H1 (cell line): ENCODE results near the gene AMZ1. TPM values are rescaled to one million over a fixed set of nuclear protein-coding genes. Genes with fewer than 3 reads are reported as not detected.

Source experiments
- CTCF ChIA-PET: fragments of 300-600 bp; sonication (Branson Sonifier 250); formaldehyde crosslinking; loops from one replicate; lab custom pipeline; 2021; ENCODE audit not compliant: partially characterized antibody; lab: Charles Lee
- POLR2A ChIA-PET: fragments of 300-600 bp; sonication (Branson Sonifier 250); formaldehyde crosslinking; loops from one replicate; lab custom pipeline; 2021; ENCODE audit warnings: inconsistent platforms; ENCODE audit not compliant: partially characterized antibody; lab: Charles Lee
- DNase-seq, 2 experiments: peaks; one replicate each; pipeline versions ENCODE4 v3.0.0 to v3.0.0-alpha.2; 2010 to 2022; ENCODE audit warnings: low spot score in 2 of 2, low read depth in 1 of 2, mixed read lengths in 1 of 2
- FAIRE-seq: peaks from 2 replicates; lab custom pipeline; 2011; peaks lifted over from hg19 to GRCh38; lab: Jason Lieb, UNC
- H2AFZ ChIP-seq: 2 replicates; pipeline ENCODE4 v1.8.1; 2012; ENCODE audit warnings: low read length, inconsistent platforms
- H2AK5ac ChIP-seq: 2 replicates; pipeline ENCODE4 v1.6.1; 2013; ENCODE audit warnings: low read depth, low read length
- H2BK120ac ChIP-seq: replicated peaks from 2 replicates; pipeline ENCODE3; 2013; ENCODE audit warnings: low read depth, low read length, inconsistent platforms
- H2BK12ac ChIP-seq: 2 replicates; pipeline ENCODE4 v1.6.1; 2013; ENCODE audit warnings: low read depth, low read length
- H2BK15ac ChIP-seq: 2 replicates; pipeline ENCODE4 v1.6.1; 2013; ENCODE audit warnings: low read length
- H2BK20ac ChIP-seq: 2 replicates; pipeline ENCODE4 v1.6.1; 2013; ENCODE audit warnings: low read length
- H2BK5ac ChIP-seq: 2 replicates; pipeline ENCODE4 v1.6.1; 2013; ENCODE audit warnings: low read depth, low read length
- H3K14ac ChIP-seq: 2 replicates; pipeline ENCODE4 v1.6.1; 2013; ENCODE audit warnings: inconsistent platforms; ENCODE audit not compliant: insufficient read length
- H3K18ac ChIP-seq: 2 replicates; pipeline ENCODE4 v1.6.1; 2013; ENCODE audit warnings: low read length; ENCODE audit errors: extremely low read depth
- H3K23ac ChIP-seq: 2 replicates; pipeline ENCODE4 v1.6.1; 2013; ENCODE audit warnings: inconsistent platforms; ENCODE audit not compliant: insufficient read length
- H3K23me2 ChIP-seq: 2 replicates; pipeline ENCODE4 v1.6.1; 2013; ENCODE audit warnings: low read depth, low read length
- H3K27ac ChIP-seq: 2 replicates; pipeline ENCODE4 v1.6.1; 2011; ENCODE audit warnings: low read depth, low read length, inconsistent platforms
- H3K27me3 ChIP-seq, 4 experiments: replicated peaks in 1 of 4; 1 replicate in 1 of 4; 2 replicates in 3 of 4; pipeline versions ENCODE4 v1.6.1 to v1.8.1; 2011 to 2013; ENCODE audit warnings: low read length in 3 of 4, mild to moderate bottlenecking in 3 of 4, inconsistent platforms in 2 of 4, mixed read lengths in 2 of 4, moderate library complexity in 1 of 4; ENCODE audit not compliant: control insufficient read depth in 3 of 4, insufficient read depth in 3 of 4; ENCODE audit errors: extremely low read depth in 1 of 4
- H3K36me3 ChIP-seq, 4 experiments: 2 replicates each; pipeline versions ENCODE4 v1.6.1 to v1.8.1; 2011 to 2013; ENCODE audit warnings: mild to moderate bottlenecking in 4 of 4, low read length in 3 of 4, moderate library complexity in 2 of 4, control low read depth in 1 of 4, inconsistent platforms in 1 of 4; ENCODE audit not compliant: insufficient read depth in 4 of 4, control insufficient read depth in 2 of 4
- H3K4ac ChIP-seq: replicated peaks from 2 replicates; pipeline ENCODE3; 2013; ENCODE audit warnings: low read length, low read depth, mixed read lengths, inconsistent platforms; ENCODE audit not compliant: insufficient read length
- H3K4me1 ChIP-seq, 4 experiments: replicated peaks in 1 of 4; 1 replicate in 1 of 4; 2 replicates in 3 of 4; pipeline versions ENCODE4 v1.6.1 to v1.8.1; 2011 to 2013; ENCODE audit warnings: low read length in 3 of 4, inconsistent platforms in 2 of 4, mixed read lengths in 1 of 4; ENCODE audit not compliant: insufficient read depth in 4 of 4, control insufficient read depth in 3 of 4
- H3K4me2 ChIP-seq, 2 experiments: 2 replicates each; pipeline versions ENCODE4 v1.6.1 to v1.8.1; 2011 to 2013; ENCODE audit warnings: low read depth in 2 of 2, low read length in 2 of 2, control low read depth in 1 of 2, inconsistent platforms in 1 of 2, mild to moderate bottlenecking in 1 of 2; ENCODE audit not compliant: insufficient read depth in 1 of 2
- H3K4me3 ChIP-seq, 4 experiments: fragments of 200-600, 300-600 bp in 1 of 4; sonication (generic), shearing (Covaris generic), sonication (Bioruptor Twin) in 1 of 4; 2 replicates each; pipeline versions ENCODE4 v1.5.1 to v1.8.1; 2011 to 2016; ENCODE audit warnings: low read length in 4 of 4, low read depth in 3 of 4, control low read depth in 2 of 4, inconsistent platforms in 2 of 4, mild to moderate bottlenecking in 2 of 4, mixed read lengths in 1 of 4, moderate library complexity in 1 of 4; ENCODE audit not compliant: insufficient read depth in 2 of 4; ENCODE audit errors: extremely low read depth in 1 of 4
- H3K56ac ChIP-seq: replicated peaks from 2 replicates; pipeline ENCODE3; 2013; ENCODE audit warnings: low read depth, mild to moderate bottlenecking, mixed read lengths, low read length, inconsistent platforms; ENCODE audit not compliant: insufficient read length
- H3K79me1 ChIP-seq: 2 replicates; pipeline ENCODE4 v1.6.1; 2013; ENCODE audit warnings: low read depth, low read length, control low read depth
- H3K79me2 ChIP-seq, 2 experiments: 2 replicates each; pipeline versions ENCODE4 v1.6.1 to v1.8.1; 2012 to 2013; ENCODE audit warnings: low read length in 2 of 2, mild to moderate bottlenecking in 2 of 2, inconsistent platforms in 1 of 2; ENCODE audit not compliant: insufficient read depth in 2 of 2, control insufficient read depth in 1 of 2
- H3K9ac ChIP-seq, 4 experiments: replicated peaks in 1 of 4; 1 replicate in 1 of 4; 2 replicates in 3 of 4; pipeline versions ENCODE4 v1.6.1 to v1.8.1; 2011 to 2013; ENCODE audit warnings: low read depth in 3 of 4, low read length in 3 of 4, control low read depth in 2 of 4, mild to moderate bottlenecking in 2 of 4, moderate library complexity in 2 of 4, inconsistent platforms in 1 of 4; ENCODE audit errors: extremely low read depth in 1 of 4
- H3K9me3 ChIP-seq, 2 experiments: 2 replicates each; pipeline versions ENCODE4 v1.6.1 to v1.8.1; 2012 to 2013; ENCODE audit warnings: mild to moderate bottlenecking in 2 of 2, moderate library complexity in 2 of 2, control low read depth in 1 of 2, inconsistent platforms in 1 of 2, low read depth in 1 of 2, low read length in 1 of 2, mixed read lengths in 1 of 2; ENCODE audit not compliant: insufficient read depth in 2 of 2
- H4K20me1 ChIP-seq, 2 experiments: replicated peaks in 1 of 2; 2 replicates each; pipeline versions ENCODE3 to v1.8.1; 2011 to 2013; ENCODE audit warnings: inconsistent platforms in 2 of 2, low read length in 2 of 2, mild to moderate bottlenecking in 1 of 2; ENCODE audit not compliant: insufficient read depth in 2 of 2, control insufficient read depth in 1 of 2
- H4K5ac ChIP-seq: 2 replicates; pipeline ENCODE4 v1.6.1; 2013; ENCODE audit warnings: low read length, low read depth, mixed read lengths, inconsistent platforms; ENCODE audit not compliant: insufficient read length
- H4K8ac ChIP-seq: 2 replicates; pipeline ENCODE4 v1.8.0; 2013; ENCODE audit warnings: mild to moderate bottlenecking, moderate library complexity, low read length, inconsistent platforms; ENCODE audit not compliant: insufficient read depth; ENCODE audit errors: extremely low read depth
- H4K91ac ChIP-seq: replicated peaks from 2 replicates; pipeline ENCODE3; 2013; ENCODE audit warnings: low read length, mixed read lengths, inconsistent platforms; ENCODE audit not compliant: insufficient read length
- BACH1 ChIP-seq: IDR thresholded peaks from 2 replicates; pipeline ENCODE4 v1.6.1; 2012; ENCODE audit warnings: low read length, improper control_type of control experiment
- BCL11A ChIP-seq, 2 experiments: IDR thresholded peaks; one replicate each; pipeline ENCODE4 v1.6.1; 2011; ENCODE audit warnings: low read depth in 2 of 2, low read length in 2 of 2, mild to moderate bottlenecking in 2 of 2
- BRCA1 ChIP-seq: IDR thresholded peaks from 2 replicates; pipeline ENCODE4 v1.6.1; 2012; ENCODE audit warnings: low read depth, low read length, improper control_type of control experiment
- CREB1 ChIP-seq: IDR thresholded peaks from 2 replicates; pipeline ENCODE4 v1.6.1; 2012; ENCODE audit warnings: inconsistent platforms
- JUN ChIP-seq: IDR thresholded peaks from 2 replicates; pipeline ENCODE4 v1.6.1; 2011; ENCODE audit warnings: low read depth, mild to moderate bottlenecking, improper control_type of control experiment, low read length
- RAD21 ChIP-seq, 2 experiments: IDR thresholded peaks in 1 of 2; conservative IDR thresholded peaks in 1 of 2; 2 replicates each; pipeline ENCODE4 v1.6.1; 2011; ENCODE audit warnings: low read depth in 2 of 2, low read length in 2 of 2, improper control_type of control experiment in 1 of 2, inconsistent platforms in 1 of 2, mild to moderate bottlenecking in 1 of 2, moderate library complexity in 1 of 2
- SAP30 ChIP-seq: fragments of 300-600 bp; sonication (generic); IDR thresholded peaks from 2 replicates; pipeline ENCODE4 v1.7.1; 2012; ENCODE audit warnings: low read length, moderate library complexity, mild to moderate bottlenecking, inconsistent platforms; ENCODE audit not compliant: insufficient read depth, insufficient replicate concordance
- SP1 ChIP-seq: IDR thresholded peaks from 2 replicates; pipeline ENCODE4 v1.6.1; 2011; ENCODE audit warnings: low read depth, low read length
- SUZ12 ChIP-seq: fragments of 200-600 bp; sonication (generic); IDR thresholded peaks from 2 replicates; pipeline ENCODE4 v1.6.1; 2012; ENCODE audit warnings: mild to moderate bottlenecking, inconsistent platforms, low read length, moderate library complexity, mixed read lengths
- TAF7 ChIP-seq: optimal IDR thresholded peaks from 2 replicates; pipeline ENCODE3; 2011; ENCODE audit warnings: low read depth, mild to moderate bottlenecking, inconsistent platforms, low read length, moderate library complexity, borderline replicate concordance
- WGBS, 2 experiments: shearing (Covaris generic) in 1 of 2; methylation state at CpG; one replicate each; pipeline versions ENCODE4 v1.1.6 to v1.1.7; 2013 to 2015; ENCODE audit warnings: low lambda C conversion rate in 2 of 2, mixed read lengths in 2 of 2, inconsistent platforms in 1 of 2, low coverage in 1 of 2, missing lambda C conversion rate in 1 of 2; ENCODE audit not compliant: insufficient replicate concordance in 2 of 2, insufficient coverage in 1 of 2, insufficient read length in 1 of 2; ENCODE audit errors: extremely low coverage in 1 of 2, missing lambda C conversion rate in 1 of 2; 5-methylcytosine and 5-hydroxymethylcytosine counted together
- polyA plus RNA-seq, 7 experiments: library from polyadenylated mRNA; depleted of rRNA in 3 of 7; stranded (reverse) in 5 of 7; unstranded in 2 of 7; fragments of >200 nt in 5 of 7; fragments of 200-250 nt in 2 of 7; gene quantifications; 1 replicate in 5 of 7; 2 replicates in 1 of 7; 4 replicates in 1 of 7; pipeline versions ENCODE4 v1.2.1 to v1.2.3, GENCODE V29; 2011 to 2013; ENCODE audit warnings: missing spikeins in 2 of 7, mixed read lengths in 2 of 7
- total RNA-seq: library from RNA; stranded (reverse); fragmentation: NEBNext Ultra II Directional; extraction: Animal tissue kit (Norgen Biotek cat#: 25700); gene quantifications from 2 replicates; pipeline ENCODE4 v1.2.1, GENCODE V29; 2021
- TF ChIP-seq, protein P1 (sequence below), 3 experiments: IDR thresholded peaks; 1 replicate in 2 of 3; 2 replicates in 1 of 3; pipeline versions ENCODE4 v1.5.1 to v1.6.1; 2011; ENCODE audit warnings: low read length in 3 of 3, mild to moderate bottlenecking in 3 of 3, inconsistent platforms in 2 of 3, low read depth in 1 of 3, moderate library complexity in 1 of 3; ENCODE audit not compliant: insufficient read depth in 1 of 3; ENCODE audit errors: control extremely low read depth in 1 of 3

AMZ1 gene
- total and polyA plus RNA-seq, 2 of the 8 experiments (the other 6 are each of a cell fraction or from before 2014, with no cell fraction given), result 0.59 to 1.4 TPM

DNA sequence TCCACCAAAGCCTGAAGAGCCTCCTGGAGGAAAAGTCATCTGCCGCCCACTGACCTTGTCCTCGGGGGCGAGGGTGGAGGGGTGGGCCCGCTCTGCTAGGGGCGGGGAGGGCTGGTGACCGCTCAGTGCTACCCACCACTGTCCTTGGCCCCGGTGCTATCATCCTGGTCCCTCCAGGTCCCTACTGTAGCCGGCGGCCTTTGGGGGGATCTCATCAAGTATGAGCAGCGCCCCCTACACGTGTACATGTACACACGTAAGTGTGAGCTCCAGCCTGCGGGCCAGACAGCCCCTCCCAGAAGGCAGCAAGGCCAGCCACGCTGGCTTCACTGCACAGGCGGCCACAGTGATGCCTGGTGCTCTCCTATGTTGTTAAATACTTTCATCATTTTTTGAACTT is 36.7 kb upstream of the AMZ1 start:
- no peak overlapping the region for H4K91ac ChIP-seq
- H2BK20ac ChIP-seq, result no peak overlapping the region
- H2BK15ac ChIP-seq, result no peak overlapping the region
- no peak overlapping the region for H2BK12ac ChIP-seq
- FAIRE-seq (peak; percentile 24), DNase-seq (no peak)
- no peak overlapping the region for H3K56ac ChIP-seq
- H3K23ac ChIP-seq, result no peak overlapping the region
- peaks cover 5 to 42% (median 23%) of the 10 kb centered on the region in 4 experiments for H3K36me3 ChIP-seq
- H3K79me2 ChIP-seq, result no peaks in the 10 kb centered on the region
- H3K79me1 ChIP-seq, result no peaks in the 10 kb centered on the region
- no peak overlapping the region; the same call in 1 of the 2 replicates for H2BK5ac ChIP-seq
- WGBS, 2 experiments, result 89% methylated on average over 15 of the region's 15 CpGs; no CpG with 5 or more reads in 1 of the 2 experiments
- H4K20me1 ChIP-seq, result peaks cover 7 to 30% of the 10 kb centered on the region in 2 experiments
- H2BK120ac ChIP-seq, result no peak overlapping the region
- ChIA-PET CTCF (interaction anchor here (0.5 to 3.8 kb wide), 17 partner anchors 8 to 200 kb away, joined by 3 to 26 read pairs (median 4); no protein-coding TSS in a partner anchor), POLR2A (interaction anchor here (1.2 to 1.9 kb wide), 6 partner anchors 8 to 66 kb away, joined by 3 to 9 read pairs (median 3); no protein-coding TSS in a partner anchor)
- H3K18ac ChIP-seq, result no peak overlapping the region
- H4K5ac ChIP-seq, result no peak overlapping the region
- TF ChIP-seq SP1 (no peak), BCL11A (IDR thresholded peaks at IDR 0.05; ENCODE audit: low read depth in 2 of 2, low read length in 2 of 2) (no peak), TAF7 (no peak), JUN (no peak), BRCA1 (no peak), SAP30 (no peak), SUZ12 (no peak), CREB1 (no peak), BACH1 (no peak), RAD21 (IDR thresholded peaks at IDR 0.05 in 1 of 2, conservative IDR thresholded peaks at IDR 0.05 in 1 of 2; ENCODE audit: low read depth in 2 of 2, low read length in 2 of 2) (peak in 1 of 2 experiments; percentile 33; a peak in 2 of 4 replicates)
- TF ChIP-seq, protein P1, sequence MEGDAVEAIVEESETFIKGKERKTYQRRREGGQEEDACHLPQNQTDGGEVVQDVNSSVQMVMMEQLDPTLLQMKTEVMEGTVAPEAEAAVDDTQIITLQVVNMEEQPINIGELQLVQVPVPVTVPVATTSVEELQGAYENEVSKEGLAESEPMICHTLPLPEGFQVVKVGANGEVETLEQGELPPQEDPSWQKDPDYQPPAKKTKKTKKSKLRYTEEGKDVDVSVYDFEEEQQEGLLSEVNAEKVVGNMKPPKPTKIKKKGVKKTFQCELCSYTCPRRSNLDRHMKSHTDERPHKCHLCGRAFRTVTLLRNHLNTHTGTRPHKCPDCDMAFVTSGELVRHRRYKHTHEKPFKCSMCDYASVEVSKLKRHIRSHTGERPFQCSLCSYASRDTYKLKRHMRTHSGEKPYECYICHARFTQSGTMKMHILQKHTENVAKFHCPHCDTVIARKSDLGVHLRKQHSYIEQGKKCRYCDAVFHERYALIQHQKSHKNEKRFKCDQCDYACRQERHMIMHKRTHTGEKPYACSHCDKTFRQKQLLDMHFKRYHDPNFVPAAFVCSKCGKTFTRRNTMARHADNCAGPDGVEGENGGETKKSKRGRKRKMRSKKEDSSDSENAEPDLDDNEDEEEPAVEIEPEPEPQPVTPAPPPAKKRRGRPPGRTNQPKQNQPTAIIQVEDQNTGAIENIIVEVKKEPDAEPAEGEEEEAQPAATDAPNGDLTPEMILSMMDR (IDR thresholded peaks at IDR 0.05; ENCODE audit: control extremely low read depth in 1 of 3, insufficient read depth in 1 of 3, low read depth in 1 of 3, low read length in 3 of 3), result peak in 1 of 3 experiments; percentile 21; a peak in 1 of 4 replicates
- no peak overlapping the region for H3K4ac ChIP-seq
- H3K14ac ChIP-seq, result no peak overlapping the region
- H3K4me3 ChIP-seq, result no peak overlapping the region
- no peaks in the 10 kb centered on the region; the same call in 1 of the 2 replicates for H3K23me2 ChIP-seq
- no peak overlapping the region for H2AK5ac ChIP-seq
- no peak overlapping the region for H4K8ac ChIP-seq
- H2AFZ ChIP-seq, result no peak overlapping the region
- H3K4me2 ChIP-seq, result no peak overlapping the region
- no peaks in the 10 kb centered on the region for H3K9me3 ChIP-seq
- H3K27ac ChIP-seq, result no peak overlapping the region
- no peaks in the 10 kb centered on the region; a peak in 2 of 7 replicates for H3K27me3 ChIP-seq
- H3K9ac ChIP-seq, result no peak overlapping the region
- H3K4me1 ChIP-seq, result peaks cover 0 to 7% (median 4%) of the 10 kb centered on the region in 4 experiments; a peak in 6 of 7 replicates
